Pancreas (tissue), 10 donors: ENCODE measurements around the gene CLNK. TPM values are rescaled to one million over a fixed set of nuclear protein-coding genes. Genes with fewer than 3 reads are reported as not detected.

Source experiments
- ATAC-seq, 4 donors: fragments of 200-7000 bp; cut with Tn5 transposase; one replicate each; pipeline versions ENCODE4 v1.8.0 to v1.9.1; 2020; ENCODE audit warnings: mild to moderate bottlenecking in 4 of 4, moderate library complexity in 4 of 4
- DNase-seq, 6 donors: peaks; one replicate each; pipeline ENCODE4 v3.0.0-alpha.2; 2020
- FAIRE-seq: peaks from 2 replicates; lab custom pipeline; 2012; peaks lifted over from hg19 to GRCh38; lab: Jason Lieb, UNC
- H3K27ac ChIP-seq, 4 donors: fragments of 200-600 bp; sonication (generic); 1 replicate in 3 of 4; 2 replicates in 1 of 4; pipeline versions ENCODE4 v1.5.0 to v1.8.0; 2020
- H3K27me3 ChIP-seq, 4 donors: fragments of 200-600 bp; one replicate each; pipeline ENCODE4 v1.8.0; 2021
- H3K36me3 ChIP-seq, 3 donors: fragments of 200-600 bp; sonication (generic) in 1 of 3; one replicate each; pipeline versions ENCODE4 v1.5.0 to v1.8.0; 2020 to 2021
- H3K4me1 ChIP-seq, 3 donors: fragments of 200-600 bp; one replicate each; pipeline ENCODE4 v1.8.0; 2021
- H3K4me3 ChIP-seq, 4 donors: fragments of 200-600 bp; sonication (generic) in 2 of 4; one replicate each; pipeline versions ENCODE4 v1.5.0 to v1.8.0; 2020 to 2021
- H3K9me3 ChIP-seq, 4 donors: fragments of 200-600 bp; one replicate each; pipeline ENCODE4 v1.8.0; 2021
- WGBS, 2 donors: extraction: QIAGEN DNeasy Blood & Tissue Kit; methylation state at CpG; one replicate each; pipeline ENCODE4 v1.1.7; 2013; 5-methylcytosine and 5-hydroxymethylcytosine counted together
- intact Hi-C, 3 donors: fragments of 100-400 bp; cut with DNase I; formaldehyde crosslinking; loops; one replicate each; pipeline versions ENCODE4 v1.11.1 to v1.14.2; 2022
- polyA plus RNA-seq, 2 donors: library from polyadenylated mRNA; stranded (reverse); fragments of 200-250 nt; gene quantifications; one replicate each; pipeline ENCODE4 v1.2.3, GENCODE V29; 2013
- total RNA-seq, 6 donors: library from RNA; stranded (reverse); fragmentation: NEBNext Ultra II Directional in 4 of 6; extraction: Animal tissue kit (Norgen Biotek cat#: 25700) in 4 of 6; gene quantifications; one replicate each; pipeline versions ENCODE4 v1.2.1 to v1.2.4, GENCODE V29; 2021 to 2023
- TF ChIP-seq, protein P1 (sequence below), 4 donors: fragments of 200-600 bp; sonication (generic) in 3 of 4; IDR thresholded peaks; one replicate each; pipeline versions ENCODE4 v1.5.0 to v1.8.0; 2021; ENCODE audit warnings: antibody characterized with exemption in 4 of 4
- donor health status: healthy with polysubstance abuse.
- donor health status: DM: no; HTN: no; CAD: no; lungs with moderate emphysema.
- donor health status: DM: no; HTN: no; CAD: no.
- donor health status: control.
- donor health status: control.
- donor health status: Bipolar disorder and iron deficiency.
- donor health status: DM: yes; HTN: yes; CAD: no.
- donor health status: DM: no; HTN: no; CAD: no.
- donor health status: DM: no; HTN: no; CAD: no.
- donor health status: DM: yes; HTN: yes; CAD: no.

CLNK gene
- total and polyA plus RNA-seq, 8 donors = 0.02 to 0.19 (median 0.09) TPM; not detected in 2

DNA sequence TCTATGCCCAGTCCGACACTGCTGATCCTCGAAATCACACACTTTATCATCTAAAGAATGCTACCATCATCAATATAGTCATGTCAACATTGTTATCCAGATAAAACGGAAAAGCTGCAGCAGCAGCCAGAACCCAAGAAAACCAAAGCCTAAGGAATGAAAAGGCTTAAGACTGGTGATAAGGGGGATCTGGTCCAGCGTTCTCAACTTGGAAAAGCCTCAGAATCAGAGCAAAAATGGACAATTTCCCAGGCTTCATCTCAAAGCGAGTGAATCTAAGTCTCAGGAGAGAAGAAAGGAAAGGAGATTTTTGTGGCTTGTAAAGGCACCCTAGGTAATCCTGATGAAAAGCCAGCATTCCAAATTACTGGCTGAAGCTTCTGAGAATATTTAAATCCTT is 235.6 kb downstream of the CLNK start:
- Histone ChIP-seq H3K36me3 (peaks cover 0 to 7% (median 0%) of the 10 kb centered on the region in 3 donors), H3K27me3 (no peaks in the 10 kb centered on the region), H3K4me3 (no peak overlapping the region), H3K27ac (no peak overlapping the region), H3K4me1 (no peaks in the 10 kb centered on the region), H3K9me3 (no peaks in the 10 kb centered on the region)
- 87 to 89% methylated on average over 5 of the region's 5 CpGs for WGBS, 2 donors
- ATAC-seq (no peak), DNase-seq (no peak), FAIRE-seq (no peak)
- intact Hi-C loops = no loop called here
- TF ChIP-seq, protein P1, sequence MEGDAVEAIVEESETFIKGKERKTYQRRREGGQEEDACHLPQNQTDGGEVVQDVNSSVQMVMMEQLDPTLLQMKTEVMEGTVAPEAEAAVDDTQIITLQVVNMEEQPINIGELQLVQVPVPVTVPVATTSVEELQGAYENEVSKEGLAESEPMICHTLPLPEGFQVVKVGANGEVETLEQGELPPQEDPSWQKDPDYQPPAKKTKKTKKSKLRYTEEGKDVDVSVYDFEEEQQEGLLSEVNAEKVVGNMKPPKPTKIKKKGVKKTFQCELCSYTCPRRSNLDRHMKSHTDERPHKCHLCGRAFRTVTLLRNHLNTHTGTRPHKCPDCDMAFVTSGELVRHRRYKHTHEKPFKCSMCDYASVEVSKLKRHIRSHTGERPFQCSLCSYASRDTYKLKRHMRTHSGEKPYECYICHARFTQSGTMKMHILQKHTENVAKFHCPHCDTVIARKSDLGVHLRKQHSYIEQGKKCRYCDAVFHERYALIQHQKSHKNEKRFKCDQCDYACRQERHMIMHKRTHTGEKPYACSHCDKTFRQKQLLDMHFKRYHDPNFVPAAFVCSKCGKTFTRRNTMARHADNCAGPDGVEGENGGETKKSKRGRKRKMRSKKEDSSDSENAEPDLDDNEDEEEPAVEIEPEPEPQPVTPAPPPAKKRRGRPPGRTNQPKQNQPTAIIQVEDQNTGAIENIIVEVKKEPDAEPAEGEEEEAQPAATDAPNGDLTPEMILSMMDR (IDR thresholded peaks at IDR 0.05) = no peak

- Histone ChIP-seq H3K4me1 (no peaks in the 10 kb centered on the region), H3K36me3 (peaks cover 0 to 7% (median 0%) of the 10 kb centered on the region in 3 donors), H3K27me3 (no peaks in the 10 kb centered on the region), H3K9me3 (peaks cover 0 to 5% (median 0%) of the 10 kb centered on the region in 4 donors), H3K4me3 (no peak overlapping the region), H3K27ac (no peak overlapping the region)
- 95 to 97% methylated on average over 5 of the region's 5 CpGs for WGBS, 2 donors
- DNase-seq (no peak), FAIRE-seq (no peak), ATAC-seq (no peak)
- TF ChIP-seq, protein P1 (IDR thresholded peaks at IDR 0.05) = no peak
- intact Hi-C loops = no loop called here
Observed at GRCh38 chr4:10442976-10443375, 241.6 kb downstream of the CLNK start.

- FAIRE-seq (no peak), ATAC-seq (no peak), DNase-seq (no peak)
- Histone ChIP-seq H3K36me3 (peaks cover 0 to 7% (median 0%) of the 10 kb centered on the region in 3 donors), H3K4me1 (no peaks in the 10 kb centered on the region), H3K27ac (no peak overlapping the region), H3K27me3 (no peaks in the 10 kb centered on the region), H3K4me3 (no peak overlapping the region), H3K9me3 (peaks cover 0 to 5% (median 0%) of the 10 kb centered on the region in 4 donors)
- TF ChIP-seq, protein P1 (IDR thresholded peaks at IDR 0.05) = no peak
- intact Hi-C loops = no loop called here
- WGBS, 2 donors = 82 to 83% methylated on average over 4 of the region's 4 CpGs
Observed at GRCh38 chr4:10441512-10441911, 243.1 kb downstream of the CLNK start.

GRCh38 chr4:10438924-10439323 is 245.6 kb downstream of the CLNK start:
- H3K4me3 ChIP-seq = no peak overlapping the region
- no peak for DNase-seq
- no peaks in the 10 kb centered on the region for H3K36me3 ChIP-seq
- intact Hi-C loops = no loop called here
- no peak for ATAC-seq
- TF ChIP-seq, protein P1 (IDR thresholded peaks at IDR 0.05) = no peak
- no peak overlapping the region for H3K27ac ChIP-seq
- H3K9me3 ChIP-seq = peaks cover 0 to 5% (median 0%) of the 10 kb centered on the region in 4 donors
- no peaks in the 10 kb centered on the region for H3K4me1 ChIP-seq
- 63 to 80% methylated on average over 1 of the region's 1 CpG for WGBS, 2 donors
- FAIRE-seq = no peak
- no peaks in the 10 kb centered on the region for H3K27me3 ChIP-seq

GRCh38 chr4:10437735-10438134 is 246.8 kb downstream of the CLNK start:
- no peak for ATAC-seq
- peaks cover 0 to under 1% (median 0%) of the 10 kb centered on the region in 4 donors for H3K9me3 ChIP-seq
- no peaks in the 10 kb centered on the region for H3K4me1 ChIP-seq
- H3K27ac ChIP-seq = no peak overlapping the region
- WGBS, 2 donors = 95 to 100% methylated on average over 1 of the region's 1 CpG
- FAIRE-seq = no peak
- TF ChIP-seq, protein P1 (IDR thresholded peaks at IDR 0.05) = no peak
- no peak for DNase-seq
- no peak overlapping the region for H3K4me3 ChIP-seq
- H3K27me3 ChIP-seq = no peaks in the 10 kb centered on the region
- intact Hi-C loops = no loop called here
- no peaks in the 10 kb centered on the region for H3K36me3 ChIP-seq

Other genes with a start within 250 kb of the CLNK start
- 1 to 10 TPM; 1.9 to 9.9 (median 2.9) TPM for gene ZNF518B, start 227.3 kb downstream of the CLNK start, total RNA-seq
- 1 to 10 TPM in 1 of 2 donors, under 1 TPM in 1; 0.99 to 2.3 TPM for gene ZNF518B, start 227.3 kb downstream of the CLNK start, polyA plus RNA-seq